HL-60 (cell line): ENCODE results near the gene POMT2.

ENCODE experiments used
- DNase-seq, 2 experiments: peaks; one replicate each; pipeline ENCODE4 v3.0.0-alpha.2; 2010 to 2020; ENCODE audit warnings: low read depth in 1 of 2, low spot score in 1 of 2
- H3K27ac ChIP-seq: fragments of 250-450 bp; sonication (Bioruptor Pico); replicated peaks from 2 replicates; pipeline ENCODE4 v1.5.1; 2020; ENCODE audit warnings: mild to moderate bottlenecking, moderate library complexity
- H3K27me3 ChIP-seq: fragments of 250-450 bp; sonication (Bioruptor Pico); 2 replicates; pipeline ENCODE4 v1.5.1; 2021; ENCODE audit warnings: mild to moderate bottlenecking, moderate library complexity; ENCODE audit not compliant: insufficient read depth, poor library complexity, severe bottlenecking
- H3K4me3 ChIP-seq: replicated peaks from 2 replicates; pipeline ENCODE4 v1.5.1; 2011; ENCODE audit warnings: mild to moderate bottlenecking, control low read depth, low read length; ENCODE audit not compliant: insufficient read depth
- CTCF ChIP-seq: IDR thresholded peaks from one replicate; pipeline ENCODE4 v1.5.1; 2011; ENCODE audit warnings: low read length, control low read depth, inconsistent platforms; ENCODE audit not compliant: insufficient read depth
- GABPA ChIP-seq: IDR thresholded peaks from 2 replicates; pipeline ENCODE4 v1.6.1; 2012; ENCODE audit warnings: low read depth
- POLR2AphosphoS5 ChIP-seq: IDR thresholded peaks from 2 replicates; pipeline ENCODE4 v1.6.1; 2012; ENCODE audit warnings: low read depth
- REST ChIP-seq: IDR thresholded peaks from 2 replicates; pipeline ENCODE4 v1.6.1; 2012; ENCODE audit warnings: low read depth; ENCODE audit not compliant: insufficient replicate concordance
- SPI1 ChIP-seq: IDR thresholded peaks from 2 replicates; pipeline ENCODE4 v1.6.1; 2012; ENCODE audit warnings: low read depth, mild to moderate bottlenecking, borderline replicate concordance

POMT2 gene

GRCh38 chr14:77359626-77360025, 38.9 kb upstream of the POMT2 start:
- Histone ChIP-seq H3K4me3 (no peak overlapping the region), H3K27me3 (no peaks in the 10 kb centered on the region), H3K27ac (no peak overlapping the region)
- no peak for DNase-seq
- TF ChIP-seq GABPA (no peak), POLR2AphosphoS5 (no peak), SPI1 (no peak), CTCF (no peak), REST (no peak)

GRCh38 chr14:77356899-77357298, 36.2 kb upstream of the POMT2 start:
- Histone ChIP-seq H3K27me3 (no peaks in the 10 kb centered on the region), H3K27ac (no peak overlapping the region), H3K4me3 (no peak overlapping the region)
- TF ChIP-seq REST (no peak), SPI1 (no peak), POLR2AphosphoS5 (no peak), CTCF (no peak), GABPA (no peak)
- DNase-seq, result no peak

- Histone ChIP-seq H3K27ac (no peak overlapping the region), H3K4me3 (no peak overlapping the region), H3K27me3 (no peaks in the 10 kb centered on the region)
- TF ChIP-seq CTCF (no peak), REST (no peak), SPI1 (no peak)
- no peak for DNase-seq
These were observed 35.1 kb upstream of the POMT2 start for GRCh38 chr14:77355811-77356210.
